ENCODE measurements around the gene C10orf62.

The C10orf62 gene

GRCh38 chr10:97590082-97590747, 694 bp downstream of the C10orf62 start:
- Histone ChIP-seq H3K27me3 (ENCODE audit: insufficient read depth, low read depth, severe bottlenecking) (no peaks in the 10 kb centered on the region), H3K4me3 (ENCODE audit: low read depth, low read length) (no peak overlapping the region), H3K9me3 (ENCODE audit: severe bottlenecking) (no peaks in the 10 kb centered on the region), H3K36me3 (no peaks in the 10 kb centered on the region), H3K27ac (no peak overlapping the region)
- TF ChIP-seq CTCF (IDR thresholded peaks at IDR 0.05; ENCODE audit: low read depth, low read length) = no peak
- no peak for DNase-seq

- Histone ChIP-seq H3K4me3 (ENCODE audit: low read depth, low read length) (no peak overlapping the region), H3K36me3 (no peaks in the 10 kb centered on the region), H3K27ac (no peak overlapping the region), H3K27me3 (ENCODE audit: insufficient read depth, low read depth, severe bottlenecking) (no peaks in the 10 kb centered on the region), H3K9me3 (ENCODE audit: severe bottlenecking) (no peaks in the 10 kb centered on the region)
- no peak for TF ChIP-seq CTCF (IDR thresholded peaks at IDR 0.05; ENCODE audit: low read depth, low read length)
- no peak for DNase-seq
These were observed 1.4 kb downstream of the C10orf62 start for GRCh38 chr10:97590748-97591495.

GRCh38 chr10:97593421-97593820, 3.9 kb downstream of the C10orf62 start:
- no peak for DNase-seq
- H3K36me3 ChIP-seq = no peaks in the 10 kb centered on the region
- H3K9me3 ChIP-seq (ENCODE audit: severe bottlenecking) = no peaks in the 10 kb centered on the region
- no peaks in the 10 kb centered on the region for H3K27me3 ChIP-seq (ENCODE audit: insufficient read depth, low read depth, severe bottlenecking)
- no peak overlapping the region for H3K4me3 ChIP-seq (ENCODE audit: low read depth, low read length)
- H3K27ac ChIP-seq = no peak overlapping the region
- no peak for TF ChIP-seq CTCF (IDR thresholded peaks at IDR 0.05; ENCODE audit: low read depth, low read length)

GRCh38 chr10:97596101-97597082, 6.9 kb downstream of the C10orf62 start:
- H3K27ac ChIP-seq = no peak overlapping the region
- no peak overlapping the region for H3K4me3 ChIP-seq (ENCODE audit: low read depth, low read length)
- no peak for TF ChIP-seq CTCF (IDR thresholded peaks at IDR 0.05; ENCODE audit: low read depth, low read length)
- H3K9me3 ChIP-seq (ENCODE audit: severe bottlenecking) = no peaks in the 10 kb centered on the region
- no peaks in the 10 kb centered on the region for H3K36me3 ChIP-seq
- DNase-seq = no peak
- no peaks in the 10 kb centered on the region for H3K27me3 ChIP-seq (ENCODE audit: insufficient read depth, low read depth, severe bottlenecking)

GRCh38 chr10:97597778-97598177, 8.3 kb downstream of the C10orf62 start:
- no peak for DNase-seq
- TF ChIP-seq CTCF (IDR thresholded peaks at IDR 0.05; ENCODE audit: low read depth, low read length) = no peak
- Histone ChIP-seq H3K27me3 (ENCODE audit: insufficient read depth, low read depth, severe bottlenecking) (no peaks in the 10 kb centered on the region), H3K27ac (no peak overlapping the region), H3K9me3 (ENCODE audit: severe bottlenecking) (no peaks in the 10 kb centered on the region), H3K4me3 (ENCODE audit: low read depth, low read length) (no peak overlapping the region), H3K36me3 (no peaks in the 10 kb centered on the region)

Data from WERI-Rb-1 (cell line).